Liver (tissue), 9 donors: ENCODE data around the gene GON4L. TPM values are rescaled to one million over a fixed set of nuclear protein-coding genes. Genes with fewer than 3 reads are reported as not detected.
"Not testable (repeated sequence)": the region's sequence is repeated elsewhere in the genome, so short reads cannot be mapped to it uniquely, and the experiment has no call there.

Source experiments
- DNase-seq: peaks from one replicate; pipeline ENCODE4 v3.0.0-alpha.2; 2017; ENCODE audit warnings: low spot score
- H3K27ac ChIP-seq, 2 donors: one replicate each; pipeline ENCODE4 v1.7.0; 2013; ENCODE audit warnings: inconsistent platforms in 2 of 2, low read length in 2 of 2, control low read depth in 1 of 2, low read depth in 1 of 2, mild to moderate bottlenecking in 1 of 2
- H3K27me3 ChIP-seq, 4 donors: one replicate each; pipeline versions ENCODE4 v1.6.1 to v1.7.0; 2013; ENCODE audit warnings: low read length in 3 of 4, inconsistent platforms in 1 of 4, mild to moderate bottlenecking in 1 of 4, moderate library complexity in 1 of 4; ENCODE audit not compliant: control insufficient read depth in 4 of 4, insufficient read depth in 4 of 4
- H3K36me3 ChIP-seq, 4 donors: one replicate each; pipeline versions ENCODE4 v1.6.1 to v1.7.0; 2013; ENCODE audit warnings: low read length in 3 of 4, mild to moderate bottlenecking in 3 of 4, low read depth in 1 of 4, moderate library complexity in 1 of 4; ENCODE audit not compliant: control insufficient read depth in 4 of 4, insufficient read depth in 3 of 4
- H3K4me1 ChIP-seq, 4 donors: one replicate each; pipeline versions ENCODE4 v1.6.1 to v1.7.0; 2013; ENCODE audit warnings: low read length in 3 of 4, mild to moderate bottlenecking in 3 of 4, moderate library complexity in 1 of 4; ENCODE audit not compliant: control insufficient read depth in 4 of 4, insufficient read depth in 4 of 4
- H3K4me3 ChIP-seq, 3 donors: one replicate each; pipeline versions ENCODE4 v1.6.1 to v1.7.0; 2013; ENCODE audit warnings: low read length in 3 of 3, control low read depth in 1 of 3, low read depth in 1 of 3, mild to moderate bottlenecking in 1 of 3
- H3K9ac ChIP-seq, 2 donors: one replicate each; pipeline ENCODE4 v1.7.0; 2013; ENCODE audit warnings: low read length in 2 of 2, mild to moderate bottlenecking in 2 of 2, moderate library complexity in 2 of 2, control low read depth in 1 of 2, low read depth in 1 of 2
- H3K9me3 ChIP-seq, 4 donors: one replicate each; pipeline versions ENCODE4 v1.6.1 to v1.7.0; 2013; ENCODE audit warnings: low read length in 3 of 4; ENCODE audit not compliant: control insufficient read depth in 4 of 4
- CTCF ChIP-seq: fragments of 150-350 bp; IDR thresholded peaks from 2 replicates; pipeline ENCODE4 v1.5.1; 2017; ENCODE audit warnings: improper control_type of control experiment, low read depth, low read length; ENCODE audit not compliant: missing input control
- HNF4A ChIP-seq, 2 donors: conservative IDR thresholded peaks; 2 replicates each; pipeline ENCODE4 v1.6.1; 2016; ENCODE audit warnings: antibody characterized with exemption in 2 of 2, mild to moderate bottlenecking in 2 of 2
- JUND ChIP-seq, 2 donors: IDR thresholded peaks; 2 replicates each; pipeline ENCODE4 v1.6.1; 2016; ENCODE audit warnings: antibody characterized with exemption in 2 of 2
- MAX ChIP-seq: IDR thresholded peaks from 2 replicates; pipeline ENCODE4 v1.6.1; 2016; ENCODE audit warnings: antibody characterized with exemption
- RXRA ChIP-seq, 2 donors: IDR thresholded peaks; 2 replicates each; pipeline ENCODE4 v1.6.1; 2017 to 2018; ENCODE audit warnings: antibody characterized with exemption in 2 of 2, mild to moderate bottlenecking in 1 of 2
- TAF1 ChIP-seq: conservative IDR thresholded peaks from 2 replicates; pipeline ENCODE4 v1.6.1; 2016; ENCODE audit warnings: antibody characterized with exemption, mild to moderate bottlenecking
- YY1 ChIP-seq: IDR thresholded peaks from 2 replicates; pipeline ENCODE4 v1.6.1; 2016; ENCODE audit warnings: antibody characterized with exemption, mild to moderate bottlenecking
- ZBTB33 ChIP-seq: IDR thresholded peaks from 2 replicates; pipeline ENCODE4 v1.6.1; 2016; ENCODE audit warnings: antibody characterized with exemption
- WGBS: extraction: QIAGEN DNeasy Blood & Tissue Kit; methylation state at CpG from one replicate; pipeline ENCODE4 v1.1.7; 2013; 5-methylcytosine and 5-hydroxymethylcytosine counted together
- polyA plus RNA-seq, 2 donors: library from polyadenylated mRNA; stranded (reverse) in 1 of 2; unstranded in 1 of 2; fragments of 200-250 nt in 1 of 2; fragments of >200 nt in 1 of 2; fragmentation: Nextera tagmentation in 1 of 2; extraction: Ambion mirVana in 1 of 2; gene quantifications; one replicate each; pipeline versions ENCODE4 v1.2.1 to v1.2.3, GENCODE V29; 2013 to 2015
- total RNA-seq, 2 donors: library from RNA; depleted of rRNA; stranded (reverse); fragments of >200 nt; gene quantifications; one replicate each; pipeline ENCODE4 v1.2.3, GENCODE V29; 2014
- donor health status: healthy.
- donor health status: healthy.
- donor health status: healthy.
- donor health status: healthy.
- donor health status: healthy.

The GON4L gene
- total and polyA plus RNA-seq, 4 donors, result 5.7 to 26.2 (median 15.7) TPM

DNA sequence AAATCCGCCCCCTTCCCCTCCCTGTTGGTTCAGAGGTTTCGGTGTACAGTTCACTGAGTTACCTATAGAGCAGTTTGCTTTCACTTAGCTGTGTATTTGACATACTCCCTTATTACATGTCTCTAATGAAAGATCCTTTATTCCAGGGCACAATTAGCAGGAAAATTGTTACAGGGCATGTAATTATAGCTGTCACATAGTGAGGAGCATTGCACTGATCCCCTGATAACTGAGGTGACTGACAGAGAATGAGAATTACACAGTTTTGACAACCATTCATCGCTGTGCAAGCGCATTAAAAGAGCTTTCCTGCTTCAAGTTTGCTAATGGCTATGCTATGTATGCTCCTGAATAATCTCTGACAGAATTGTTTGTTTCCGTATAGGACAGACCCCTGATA is 141.2 kb downstream of the GON4L start:
- no peak overlapping the region for H3K27ac ChIP-seq
- no peak for DNase-seq
- H3K36me3 ChIP-seq, result peaks cover 3 to 16% (median 4%) of the 10 kb centered on the region in 4 donors
- H3K27me3 ChIP-seq, result no peaks in the 10 kb centered on the region
- WGBS, result 97% methylated on average over 5 of the region's 5 CpGs
- no peak for TF ChIP-seq TAF1
- TF ChIP-seq ZBTB33, result no peak
- TF ChIP-seq CTCF, result no peak
- no peak for TF ChIP-seq MAX
- TF ChIP-seq YY1, result no peak
- TF ChIP-seq RXRA (IDR thresholded peaks at IDR 0.05), result no peak
- H3K9me3 ChIP-seq, result no peaks in the 10 kb centered on the region
- H3K9ac ChIP-seq, result no peak overlapping the region
- no peak overlapping the region for H3K4me3 ChIP-seq
- H3K4me1 ChIP-seq, result no peaks in the 10 kb centered on the region

- WGBS, result 99% methylated on average over 3 of the region's 3 CpGs
- DNase-seq, H3K4me3 ChIP-seq, H3K4me1 ChIP-seq, H3K9ac ChIP-seq, H3K9me3 ChIP-seq, H3K27me3 ChIP-seq, H3K27ac ChIP-seq: not testable (repeated sequence)
- H3K36me3 ChIP-seq, result peaks cover 3 to 13% (median 5%) of the 10 kb centered on the region in 4 donors
Observed at GRCh38 chr1:155715056-155715455, 142.0 kb downstream of the GON4L start.

DNA sequence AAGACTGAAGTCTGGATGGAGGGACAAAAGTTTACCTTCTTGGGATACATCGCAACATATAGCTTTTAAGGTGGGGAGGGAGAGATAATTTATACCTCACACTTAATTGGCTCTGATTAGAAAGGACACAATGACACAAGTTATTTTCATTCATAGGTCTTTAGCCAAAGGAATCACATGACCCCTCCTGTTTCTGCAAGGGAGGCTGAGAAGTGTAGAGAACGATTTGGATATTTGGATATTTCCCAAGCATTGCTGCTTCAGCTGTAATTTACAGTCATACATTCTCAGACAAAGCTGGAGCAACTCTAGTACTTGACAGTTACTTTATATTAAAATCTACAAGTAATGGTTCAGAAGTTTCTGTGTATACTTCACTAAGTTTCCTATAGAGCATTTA is 143.9 kb downstream of the GON4L start:
- TF ChIP-seq JUND (IDR thresholded peaks at IDR 0.05) (no peak), YY1 (no peak), HNF4A (conservative IDR thresholded peaks at IDR 0.05) (no peak), ZBTB33 (no peak)
- WGBS, result 70% methylated on average over 2 of the region's 2 CpGs
- H3K27ac ChIP-seq, result no peak overlapping the region
- H3K36me3 ChIP-seq, result peaks cover 4 to 9% (median 6%) of the 10 kb centered on the region in 4 donors
- DNase-seq, result no peak
- H3K9me3 ChIP-seq, result no peaks in the 10 kb centered on the region
- H3K9ac ChIP-seq, result no peak overlapping the region
- H3K4me3 ChIP-seq, result no peak overlapping the region
- H3K27me3 ChIP-seq, result no peaks in the 10 kb centered on the region
- peaks cover 0 to 2% (median 0%) of the 10 kb centered on the region in 4 donors for H3K4me1 ChIP-seq
